ENCODE data around the gene MLXIP.
"Not testable (repeated sequence)": the region's sequence is repeated elsewhere in the genome, so short reads cannot be mapped to it uniquely, and the experiment has no call there.

Gene MLXIP

DNA sequence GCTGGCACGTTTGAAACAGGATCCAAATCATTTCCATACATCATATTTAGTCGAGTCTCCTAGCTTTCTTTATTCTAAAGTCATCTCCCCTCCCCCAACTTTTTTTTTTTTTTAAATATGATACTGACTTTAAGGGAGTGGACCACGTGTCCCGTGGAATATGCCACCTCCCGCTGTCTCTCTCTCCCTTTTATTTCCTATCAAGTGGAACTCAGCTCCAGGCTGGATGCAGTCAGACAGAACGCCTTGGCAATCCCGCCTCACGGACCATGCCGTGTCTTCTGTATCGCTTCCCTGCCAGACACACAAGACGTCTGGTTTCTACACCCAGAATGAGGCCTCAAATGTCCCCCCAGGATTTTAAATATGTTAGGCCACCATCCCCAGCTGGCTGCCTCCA lies 35.6 kb upstream of the MLXIP start:
- H3K4me1 Mint-ChIP-seq: no peaks in the 10 kb centered on the region
- no peaks in the 10 kb centered on the region for H3K27me3 Mint-ChIP-seq
- H3K27ac Mint-ChIP-seq (ENCODE audit: low read depth): no peak overlapping the region
- peaks cover 12% of the 10 kb centered on the region for H3K36me3 Mint-ChIP-seq (ENCODE audit: insufficient read depth)
- no peak for ATAC-seq (replicated peaks; ENCODE audit: extremely low read depth, poor library complexity, severe bottlenecking)
- no peak for DNase-seq (ENCODE audit: low spot score in 2 of 2)
- no peak overlapping the region for H3K4me3 Mint-ChIP-seq
- H3K9me3 Mint-ChIP-seq: no peaks in the 10 kb centered on the region

DNA sequence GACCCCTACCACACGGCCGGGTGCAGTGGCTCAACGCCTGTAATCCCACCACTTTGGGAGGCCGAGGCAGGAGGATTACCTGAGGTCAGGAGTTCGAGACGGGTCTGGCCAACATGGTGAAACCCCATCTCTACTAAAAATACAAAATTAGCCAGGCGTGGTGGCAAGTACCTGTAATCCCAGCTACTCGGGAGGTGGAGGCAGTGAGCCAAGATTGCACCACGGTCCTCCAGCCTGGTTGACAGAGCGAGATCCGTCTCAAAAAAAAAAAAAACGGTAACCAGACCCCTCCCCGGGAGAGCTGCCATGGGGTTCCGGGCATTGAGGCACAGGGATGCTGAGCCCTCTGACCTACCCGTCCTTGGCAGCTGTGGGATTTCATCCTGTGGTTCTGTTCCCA lies 35.1 kb upstream of the MLXIP start:
- Mint-ChIP-seq H3K27me3 (no peaks in the 10 kb centered on the region), H3K36me3 (ENCODE audit: insufficient read depth) (peaks cover 13% of the 10 kb centered on the region), H3K4me1 (no peaks in the 10 kb centered on the region)

DNA sequence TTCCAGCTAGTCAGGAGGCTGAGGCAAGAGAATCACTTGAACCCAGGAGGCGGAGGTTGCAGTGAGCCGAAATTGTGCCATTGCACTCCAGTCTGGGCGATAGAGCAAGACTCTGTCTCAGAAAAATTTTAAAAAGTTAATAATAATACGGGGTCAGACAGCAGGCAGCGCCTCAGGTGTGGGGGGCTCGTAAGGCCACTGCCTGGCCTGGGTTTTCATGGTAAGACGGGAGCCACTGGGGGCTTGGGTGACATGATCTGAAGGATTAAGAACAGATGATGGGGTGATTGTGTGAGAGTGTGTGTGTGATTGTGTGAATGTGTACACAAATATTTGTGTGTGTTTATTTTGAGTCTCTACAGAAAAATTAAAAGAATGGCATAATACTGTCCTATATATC lies 33.3 kb upstream of the MLXIP start:
- no peak for ATAC-seq (replicated peaks; ENCODE audit: extremely low read depth, poor library complexity, severe bottlenecking)
- H3K36me3 Mint-ChIP-seq (ENCODE audit: insufficient read depth): peaks cover 13% of the 10 kb centered on the region
- H3K4me1 Mint-ChIP-seq: no peaks in the 10 kb centered on the region
- DNase-seq (ENCODE audit: low spot score in 2 of 2): no peak
- no peaks in the 10 kb centered on the region for H3K9me3 Mint-ChIP-seq
- no peaks in the 10 kb centered on the region for H3K27me3 Mint-ChIP-seq
- H3K4me3 Mint-ChIP-seq: no peak overlapping the region
- H3K27ac Mint-ChIP-seq (ENCODE audit: low read depth): no peak overlapping the region

More for the DNA sequence above, 35.1 kb upstream of the MLXIP start:
- Mint-ChIP-seq H3K4me3 (no peak overlapping the region), H3K9me3 (no peaks in the 10 kb centered on the region), H3K27ac (ENCODE audit: low read depth) (no peak overlapping the region)
- DNase-seq (ENCODE audit: low spot score in 2 of 2) (no peak), ATAC-seq (replicated peaks; ENCODE audit: extremely low read depth, poor library complexity, severe bottlenecking) (no peak)

DNA sequence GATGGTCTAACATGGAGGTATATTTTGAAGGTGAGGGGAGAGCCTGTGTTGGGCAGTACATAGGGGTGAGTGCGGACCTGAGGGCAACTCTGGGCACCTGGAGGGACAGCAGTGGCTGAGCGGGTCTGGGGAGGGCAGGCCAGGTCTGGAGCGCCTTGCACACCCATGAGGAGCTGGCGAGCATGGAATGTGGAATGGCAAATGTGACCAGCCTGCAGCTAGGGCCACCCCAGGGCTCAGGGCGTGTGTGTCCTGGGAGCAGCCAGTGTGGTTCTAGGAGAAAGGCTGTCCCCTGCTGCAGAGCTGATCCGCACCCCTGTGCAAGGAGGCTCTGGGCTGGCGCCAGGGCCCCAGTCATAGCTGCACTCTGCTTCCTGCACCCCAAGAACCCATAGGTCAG lies 32.4 kb upstream of the MLXIP start:
- Mint-ChIP-seq H3K36me3 (ENCODE audit: insufficient read depth) (peaks cover 13% of the 10 kb centered on the region), H3K27ac (ENCODE audit: low read depth) (no peak overlapping the region), H3K4me1 (no peaks in the 10 kb centered on the region), H3K4me3 (no peak overlapping the region), H3K9me3 (no peaks in the 10 kb centered on the region), H3K27me3 (no peaks in the 10 kb centered on the region)
- DNase-seq (ENCODE audit: low spot score in 2 of 2) (no peak), ATAC-seq (replicated peaks; ENCODE audit: extremely low read depth, poor library complexity, severe bottlenecking) (no peak)

DNA sequence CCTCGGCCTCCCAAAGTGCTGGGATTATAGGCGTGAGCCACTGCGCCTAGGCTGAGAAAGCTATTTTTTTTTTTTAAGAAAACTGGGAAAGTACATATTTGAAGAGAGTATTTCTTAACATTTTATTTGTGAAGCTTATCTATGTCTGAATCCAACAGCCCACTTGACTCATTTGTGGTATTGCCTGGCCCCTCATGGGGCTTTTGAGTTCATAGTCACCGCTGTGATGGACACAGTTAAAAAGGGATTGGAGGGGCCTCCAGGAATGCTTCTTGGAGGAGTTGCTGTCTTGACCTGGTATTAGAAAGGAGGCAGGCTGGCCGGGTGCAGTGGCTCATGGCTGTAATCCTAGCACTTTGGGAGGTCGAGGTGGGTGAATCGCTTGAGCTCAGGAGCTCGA lies 30.4 kb upstream of the MLXIP start:
- no peak for DNase-seq (ENCODE audit: low spot score in 2 of 2)
- no peak overlapping the region for H3K27ac Mint-ChIP-seq (ENCODE audit: low read depth)

DNA sequence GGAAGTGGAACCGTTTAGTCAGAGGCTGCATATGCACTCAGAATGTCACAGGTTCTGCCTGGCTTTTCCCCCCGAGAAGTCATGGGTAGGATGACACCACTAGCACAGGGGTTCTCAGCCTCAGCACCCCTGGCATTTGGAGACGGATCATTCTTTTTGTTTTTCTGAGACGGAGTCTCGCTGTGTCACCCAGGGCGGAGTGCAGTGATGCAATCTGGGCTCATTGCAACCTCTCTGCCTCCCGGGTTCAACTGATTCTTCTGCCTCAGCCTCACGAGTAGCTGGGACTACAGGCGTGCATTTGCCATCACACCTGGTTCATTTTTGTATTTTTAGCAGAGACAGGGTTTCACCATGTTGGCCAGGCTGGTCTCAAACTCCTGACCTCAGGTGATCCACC lies 28.7 kb upstream of the MLXIP start:
- Mint-ChIP-seq H3K9me3 (no peaks in the 10 kb centered on the region), H3K27ac (ENCODE audit: low read depth) (no peak overlapping the region), H3K36me3 (ENCODE audit: insufficient read depth) (peaks cover 5% of the 10 kb centered on the region), H3K27me3 (no peaks in the 10 kb centered on the region), H3K4me3 (no peak overlapping the region), H3K4me1 (no peaks in the 10 kb centered on the region)
- no peak for ATAC-seq (replicated peaks; ENCODE audit: extremely low read depth, poor library complexity, severe bottlenecking)
- DNase-seq (ENCODE audit: low spot score in 2 of 2): no peak

More for the DNA sequence above, 30.4 kb upstream of the MLXIP start:
- Mint-ChIP-seq H3K4me3 (no peak overlapping the region), H3K4me1 (no peaks in the 10 kb centered on the region), H3K9me3 (no peaks in the 10 kb centered on the region), H3K27me3 (no peaks in the 10 kb centered on the region), H3K36me3 (ENCODE audit: insufficient read depth) (peaks cover 10% of the 10 kb centered on the region)
- no peak for ATAC-seq (replicated peaks; ENCODE audit: extremely low read depth, poor library complexity, severe bottlenecking)

DNA sequence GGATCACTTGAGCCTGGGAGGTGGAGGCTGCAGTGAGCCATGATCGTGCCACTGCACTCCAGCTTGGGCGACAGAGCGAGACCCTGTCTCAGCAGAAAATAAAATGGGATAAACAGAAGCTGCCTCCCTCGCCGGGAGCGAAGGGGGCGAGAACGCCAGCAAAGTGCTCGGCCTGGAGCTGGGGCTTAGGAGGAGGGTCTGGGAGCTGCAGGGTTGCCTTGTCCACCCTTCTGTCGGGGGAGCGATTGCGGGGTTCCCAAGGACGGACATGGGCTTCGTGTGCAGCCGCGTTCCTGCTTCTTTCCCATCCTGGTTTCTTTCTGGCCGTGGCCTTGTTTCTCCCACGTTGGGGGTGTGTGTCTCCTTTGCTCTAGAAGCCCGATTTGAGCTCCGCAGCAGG lies 27.9 kb upstream of the MLXIP start:
- Mint-ChIP-seq H3K9me3 (no peaks in the 10 kb centered on the region), H3K27me3 (no peaks in the 10 kb centered on the region), H3K4me3 (no peak overlapping the region), H3K27ac (ENCODE audit: low read depth) (no peak overlapping the region), H3K4me1 (no peaks in the 10 kb centered on the region), H3K36me3 (ENCODE audit: insufficient read depth) (peaks cover 5% of the 10 kb centered on the region)
- DNase-seq (ENCODE audit: low spot score in 2 of 2): no peak
- no peak for ATAC-seq (replicated peaks; ENCODE audit: extremely low read depth, poor library complexity, severe bottlenecking)

DNA sequence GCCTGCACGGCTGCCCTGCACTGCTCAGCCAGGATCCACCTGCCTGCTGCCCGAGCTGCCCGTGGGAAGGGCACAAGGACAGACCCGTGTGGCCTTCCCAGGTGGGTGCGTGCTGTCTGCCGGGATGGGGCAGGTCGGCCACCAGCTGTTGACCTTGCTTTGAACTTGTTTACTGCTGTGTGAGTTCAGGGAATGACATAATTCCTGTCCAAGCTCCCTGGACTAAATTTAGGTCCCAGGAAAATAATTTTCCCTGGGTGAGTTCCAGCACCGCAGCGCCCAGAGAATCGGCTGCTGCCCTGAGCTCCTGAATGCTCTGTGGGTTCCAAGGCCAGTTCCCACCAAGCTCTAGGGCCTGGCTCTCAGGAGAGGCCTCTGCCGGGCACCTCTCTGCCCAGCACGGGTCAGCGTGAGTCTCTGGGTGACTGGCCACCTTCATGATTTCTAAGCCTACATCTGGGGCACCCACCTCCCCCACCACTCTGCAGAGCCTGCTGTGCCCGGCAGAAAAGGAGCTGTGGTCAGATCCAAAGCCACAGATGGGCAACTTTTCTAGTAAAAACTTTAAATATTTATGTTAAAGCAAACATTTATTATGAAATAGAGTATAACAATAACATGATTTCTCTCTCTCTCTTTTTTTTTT lies 27.2 kb upstream of the MLXIP start:
- Mint-ChIP-seq H3K27me3 (no peaks in the 10 kb centered on the region), H3K36me3 (ENCODE audit: insufficient read depth) (peaks cover 2% of the 10 kb centered on the region), H3K27ac (ENCODE audit: low read depth) (no peak overlapping the region), H3K4me1 (no peaks in the 10 kb centered on the region), H3K9me3 (no peaks in the 10 kb centered on the region), H3K4me3 (no peak overlapping the region)
- DNase-seq (ENCODE audit: low spot score in 2 of 2) (no peak), ATAC-seq (replicated peaks; ENCODE audit: extremely low read depth, poor library complexity, severe bottlenecking) (no peak)

DNA sequence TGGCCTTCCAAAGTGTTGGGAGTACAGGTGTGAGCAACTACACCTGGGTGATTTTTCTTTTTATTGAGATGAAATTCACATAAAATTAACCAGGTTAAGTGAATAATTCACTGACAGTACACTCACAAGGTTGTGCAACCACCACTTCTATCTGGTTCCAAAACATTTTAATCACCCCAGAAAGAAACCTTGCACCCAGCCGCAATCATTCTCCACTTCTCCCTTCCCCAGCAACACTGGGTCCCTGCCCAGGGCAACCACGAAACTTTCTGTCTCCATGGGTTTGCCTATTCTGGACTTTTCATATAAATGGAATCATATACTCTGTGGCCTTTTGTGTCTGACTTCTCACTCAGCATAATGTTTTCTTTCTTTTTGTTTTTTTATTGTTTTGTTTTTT lies 26.3 kb upstream of the MLXIP start:
- no peak for DNase-seq (ENCODE audit: low spot score in 2 of 2)
- Mint-ChIP-seq H3K4me1 (peaks cover 2% of the 10 kb centered on the region), H3K27me3 (no peaks in the 10 kb centered on the region), H3K36me3 (ENCODE audit: insufficient read depth) (peaks cover 4% of the 10 kb centered on the region), H3K4me3 (no peak overlapping the region), H3K27ac (ENCODE audit: low read depth) (no peak overlapping the region), H3K9me3 (no peaks in the 10 kb centered on the region)
- no peak for ATAC-seq (replicated peaks; ENCODE audit: extremely low read depth, poor library complexity, severe bottlenecking)

DNA sequence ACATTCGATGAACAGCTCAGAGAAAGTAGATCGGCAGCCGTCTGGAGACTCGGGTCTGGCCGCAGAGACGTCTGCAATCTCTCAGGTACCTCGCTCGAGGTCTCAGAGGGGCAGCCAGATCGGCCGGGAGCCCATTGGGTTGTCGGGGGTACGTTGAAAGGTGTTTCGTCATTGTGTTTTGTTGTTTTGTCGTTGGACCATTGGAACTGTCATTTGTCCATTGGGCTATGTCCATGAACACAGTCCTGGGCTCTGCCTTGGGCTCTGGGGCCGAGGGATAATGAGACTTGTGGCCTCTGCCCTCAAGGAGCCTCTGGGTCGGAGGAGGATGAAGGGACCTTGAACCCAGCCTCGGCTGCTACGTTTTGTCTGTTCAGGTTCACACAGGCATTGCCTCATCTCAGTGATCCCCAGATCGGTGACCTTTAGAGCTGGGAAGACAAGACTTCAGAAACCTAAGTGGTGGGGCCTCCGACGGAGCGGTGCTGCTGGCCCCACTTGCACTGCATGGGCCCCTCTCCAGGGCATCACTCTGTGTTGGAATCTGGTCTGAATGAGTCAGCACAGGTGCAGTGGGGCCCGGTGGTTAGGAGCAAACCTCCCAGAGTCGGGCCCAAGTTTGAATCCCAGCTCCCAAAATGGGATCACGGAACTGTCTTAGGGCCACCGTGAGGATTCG lies 23.6 kb upstream of the MLXIP start:
- Mint-ChIP-seq H3K9me3 (no peaks in the 10 kb centered on the region), H3K36me3 (ENCODE audit: insufficient read depth) (peaks cover 6% of the 10 kb centered on the region), H3K4me3 (no peak overlapping the region), H3K4me1 (peaks cover 4% of the 10 kb centered on the region), H3K27ac (ENCODE audit: low read depth) (no peak overlapping the region), H3K27me3 (no peaks in the 10 kb centered on the region)
- DNase-seq (ENCODE audit: low spot score in 2 of 2) (no peak), ATAC-seq (replicated peaks; ENCODE audit: extremely low read depth, poor library complexity, severe bottlenecking) (no peak)

DNA sequence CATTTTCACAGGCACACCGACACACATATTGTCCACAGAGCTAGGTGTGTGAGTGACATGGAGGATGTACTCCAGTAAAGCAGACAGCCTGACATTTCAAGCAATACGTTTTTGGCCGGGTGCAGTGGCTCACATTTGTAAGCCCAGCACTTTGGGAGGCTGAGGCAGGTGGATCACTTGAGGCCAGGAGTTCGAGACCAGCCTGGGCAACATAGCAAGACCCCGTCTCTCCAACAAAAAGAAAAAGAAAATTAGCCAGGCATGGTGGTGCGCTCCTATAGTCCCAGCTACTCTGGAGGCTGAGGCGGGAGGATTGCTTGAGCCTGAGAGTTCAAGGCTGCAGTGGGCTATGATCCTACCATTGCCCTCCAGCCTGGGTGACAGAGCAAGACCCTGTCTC lies 22.1 kb upstream of the MLXIP start:
- ATAC-seq (replicated peaks; ENCODE audit: extremely low read depth, poor library complexity, severe bottlenecking); H3K27ac Mint-ChIP-seq (ENCODE audit: low read depth); H3K27me3 Mint-ChIP-seq; H3K4me3 Mint-ChIP-seq; DNase-seq (ENCODE audit: low spot score in 2 of 2); H3K4me1 Mint-ChIP-seq; H3K36me3 Mint-ChIP-seq (ENCODE audit: insufficient read depth); H3K9me3 Mint-ChIP-seq: not testable (repeated sequence)

DNA sequence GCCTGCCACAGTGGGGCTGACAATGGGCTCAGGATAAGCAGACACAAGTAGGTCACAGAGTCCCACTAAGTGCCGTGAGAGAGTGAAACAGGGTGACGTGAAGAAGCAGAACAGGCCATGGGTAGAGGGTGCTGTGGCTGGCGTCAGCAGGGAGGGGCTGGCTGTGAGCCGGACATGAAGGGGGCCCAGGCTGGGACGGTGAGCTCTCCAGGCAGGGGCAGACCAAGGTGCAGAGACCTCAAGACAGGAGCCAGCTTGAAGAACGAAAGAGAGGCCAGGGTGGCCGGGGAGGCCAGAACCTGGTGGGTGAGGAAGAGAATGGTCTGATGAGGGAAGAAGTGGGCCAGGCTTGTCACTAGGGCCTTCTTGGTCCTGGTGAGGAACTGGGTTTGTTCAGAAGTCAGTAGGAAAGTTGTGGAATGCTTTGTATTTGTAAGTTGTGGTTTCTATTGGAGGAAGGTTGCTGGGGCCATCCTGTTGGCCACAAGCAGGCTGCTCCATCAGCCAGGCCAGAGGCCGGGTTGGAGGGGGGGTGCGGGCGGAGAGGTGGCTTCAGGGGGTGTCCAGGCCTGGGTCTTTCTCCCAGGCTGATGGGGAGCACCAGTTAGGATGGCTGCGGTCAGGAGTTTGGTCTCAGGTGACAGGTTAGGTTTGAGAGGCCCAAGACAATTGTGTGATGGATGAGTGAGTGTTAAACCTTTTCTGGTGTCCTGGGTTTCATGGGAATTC lies 21.4 kb upstream of the MLXIP start:
- Mint-ChIP-seq H3K27me3 (no peaks in the 10 kb centered on the region), H3K4me1 (peaks cover 4% of the 10 kb centered on the region), H3K9me3 (no peaks in the 10 kb centered on the region), H3K27ac (ENCODE audit: low read depth) (no peak overlapping the region), H3K4me3 (no peak overlapping the region), H3K36me3 (ENCODE audit: insufficient read depth) (peaks cover 9% of the 10 kb centered on the region)
- ATAC-seq (replicated peaks; ENCODE audit: extremely low read depth, poor library complexity, severe bottlenecking): no peak
- no peak for DNase-seq (ENCODE audit: low spot score in 2 of 2)

DNA sequence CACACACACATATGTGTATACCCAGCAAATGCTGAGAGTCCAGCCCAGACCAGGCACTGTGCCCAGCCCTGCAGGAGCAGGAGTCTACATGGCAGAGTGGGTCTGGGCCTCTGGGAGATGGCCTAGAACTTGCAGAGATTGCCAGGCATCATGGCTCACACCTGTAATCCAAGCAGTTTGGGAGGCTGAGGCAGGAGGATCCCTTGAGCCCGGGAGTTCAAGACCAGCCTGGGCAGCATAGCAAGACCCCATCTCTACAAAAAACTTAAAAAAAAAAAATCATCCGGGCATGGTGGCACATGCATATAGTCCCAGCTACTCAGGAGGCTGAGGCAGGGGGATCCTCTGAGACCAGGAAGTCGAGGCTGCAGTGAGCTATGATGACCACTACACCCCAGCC lies 20.8 kb upstream of the MLXIP start:
- Mint-ChIP-seq H3K4me3 (no peak overlapping the region), H3K9me3 (no peaks in the 10 kb centered on the region), H3K27me3 (no peaks in the 10 kb centered on the region), H3K36me3 (ENCODE audit: insufficient read depth) (peaks cover 9% of the 10 kb centered on the region), H3K4me1 (peaks cover 4% of the 10 kb centered on the region), H3K27ac (ENCODE audit: low read depth) (no peak overlapping the region)
- ATAC-seq (replicated peaks; ENCODE audit: extremely low read depth, poor library complexity, severe bottlenecking): no peak
- no peak for DNase-seq (ENCODE audit: low spot score in 2 of 2)

Data from central memory CD8-positive, alpha-beta T cell (primary cell).